HG03571 (cell line): ENCODE results near the gene CPEB2.

Experiments
- ATAC-seq: cut with Tn5 transposase; IDR thresholded peaks from one replicate; pipeline ENCODE4 v1.9.1; 2021; ENCODE audit not compliant: unreplicated experiment

Gene CPEB2

GRCh38 chr4:15001869-15002658, at the start of gene CPEB2:
TSS of gene CPEB2 (plus strand) at chr4:15002481. CDS start at chr4:15002674, 193 bp downstream.
- ATAC-seq, result peak; percentile 55

GRCh38 chr4:14958436-14958835, 43.8 kb upstream of the CPEB2 start:
- ATAC-seq, result no peak

GRCh38 chr4:14961292-14961691, 41.0 kb upstream of the CPEB2 start:
- ATAC-seq, result no peak

- ATAC-seq, result no peak
Observed at GRCh38 chr4:14965071-14965470, 37.2 kb upstream of the CPEB2 start.

DNA sequence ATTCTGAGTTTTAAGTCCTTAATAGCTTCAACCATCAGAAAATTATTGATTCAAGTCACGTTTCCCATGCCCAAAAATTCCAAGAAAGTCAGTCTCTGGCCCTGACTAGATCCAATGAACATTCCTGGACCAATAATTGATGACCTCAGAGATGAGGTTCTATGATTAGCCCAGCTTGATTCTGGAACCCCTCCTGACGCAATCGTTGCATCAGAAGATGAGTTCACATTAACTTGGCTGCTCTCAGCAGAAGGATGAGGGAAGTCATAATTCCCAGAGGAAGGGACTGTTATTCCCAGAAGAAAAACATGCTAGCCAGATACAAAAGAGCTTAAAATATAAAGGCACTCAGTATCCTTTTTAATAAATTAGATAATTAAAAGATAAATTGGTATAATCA, 34.3 kb upstream of the CPEB2 start:
- ATAC-seq, result no peak

DNA sequence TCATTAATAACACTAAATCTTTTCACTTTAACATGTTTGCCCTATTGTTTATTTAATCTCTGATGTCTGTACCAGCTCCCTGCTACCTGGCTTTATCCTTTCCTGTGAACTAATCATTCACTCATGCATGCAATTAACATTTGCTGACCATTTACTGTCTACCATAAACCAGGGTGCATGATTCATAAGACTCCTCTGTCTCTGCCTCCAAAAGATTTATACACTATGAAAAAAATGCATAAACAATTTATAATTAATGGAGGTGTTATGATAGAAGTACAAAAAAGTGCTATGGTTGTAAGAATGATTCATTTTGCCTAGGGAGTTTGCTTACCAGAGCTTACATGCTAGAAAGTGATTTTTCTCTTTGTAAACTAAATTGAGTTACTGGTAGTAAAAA, 24.5 kb upstream of the CPEB2 start:
- no peak for ATAC-seq

DNA sequence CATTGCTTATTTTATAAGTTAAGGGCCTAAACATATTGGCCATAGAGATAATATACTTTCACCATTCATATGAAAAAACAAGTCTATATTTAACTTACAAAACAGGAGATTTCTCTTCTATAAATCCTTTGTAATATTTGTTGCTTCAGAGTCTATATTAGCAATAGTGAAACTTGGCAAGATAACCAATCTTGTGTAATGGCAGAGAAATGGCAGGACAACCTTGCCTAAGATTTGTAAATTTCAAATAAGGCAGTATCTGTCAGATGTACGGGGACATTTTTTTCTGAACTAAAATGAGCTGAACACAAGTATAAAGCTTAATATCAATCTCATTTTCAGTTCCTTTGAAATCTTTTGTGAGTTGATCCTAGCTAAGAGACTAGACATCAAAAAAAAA, 17.8 kb upstream of the CPEB2 start:
- no peak for ATAC-seq

DNA sequence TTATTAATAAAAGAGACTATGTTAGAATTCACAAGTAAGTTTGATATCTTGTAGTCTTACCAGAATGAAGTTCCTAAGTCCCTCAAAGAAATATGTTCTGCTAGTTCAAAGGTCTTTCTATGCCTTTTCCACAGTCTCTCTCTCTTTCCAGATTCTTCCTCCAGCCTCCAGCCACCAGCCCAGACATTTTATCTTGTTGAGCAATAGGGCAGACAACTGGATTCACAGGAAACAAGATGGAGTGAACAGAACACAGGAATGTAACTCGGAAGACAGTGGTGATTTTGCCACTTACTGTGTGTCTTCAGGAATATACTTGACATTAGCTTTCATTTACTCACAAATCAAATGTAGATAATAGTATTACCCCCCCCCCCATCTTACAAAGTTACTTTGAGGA, 17.1 kb upstream of the CPEB2 start:
- ATAC-seq, result no peak

GRCh38 chr4:14985843-14986242, 16.4 kb upstream of the CPEB2 start:
- ATAC-seq, result no peak

DNA sequence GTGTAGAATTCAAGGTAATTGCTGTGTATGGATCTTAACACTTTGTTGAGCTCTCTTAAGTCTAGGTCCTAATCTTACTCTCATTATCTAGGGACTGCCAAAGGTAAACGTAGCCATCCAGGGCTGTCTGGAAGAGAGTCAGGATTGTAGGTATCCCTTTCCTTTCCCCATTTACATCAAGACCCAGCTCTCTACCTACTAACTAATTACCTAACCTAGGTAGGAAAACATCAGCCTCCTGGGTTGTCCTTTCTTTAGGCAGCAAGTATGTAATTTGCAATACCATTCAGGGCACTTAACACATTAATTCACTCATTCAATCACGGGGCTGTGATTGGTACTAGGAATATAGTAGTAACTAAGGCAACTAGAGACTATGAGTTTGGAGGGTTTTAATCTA, 15.2 kb upstream of the CPEB2 start:
- no peak for ATAC-seq

GRCh38 chr4:14990484-14990883, 11.8 kb upstream of the CPEB2 start:
- no peak for ATAC-seq

DNA sequence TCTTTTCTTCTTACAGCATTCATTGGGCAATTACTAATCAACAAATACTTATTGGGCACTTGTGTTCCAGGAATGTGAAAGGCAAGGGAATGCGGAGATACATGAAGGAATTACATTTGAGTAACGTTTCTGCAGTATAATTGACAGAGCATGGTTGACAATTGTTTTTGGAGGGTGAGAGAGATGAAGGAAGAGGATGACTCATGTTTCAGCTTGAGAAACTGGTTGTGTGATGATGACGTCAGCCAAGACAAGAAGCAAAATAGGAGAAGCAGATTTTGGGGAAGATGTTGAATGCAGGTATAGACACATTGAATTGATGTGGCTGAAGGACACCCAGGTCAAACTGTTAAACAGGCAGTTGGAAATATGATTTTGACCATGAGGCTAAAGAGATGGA, 8.0 kb upstream of the CPEB2 start:
- ATAC-seq, result no peak

DNA sequence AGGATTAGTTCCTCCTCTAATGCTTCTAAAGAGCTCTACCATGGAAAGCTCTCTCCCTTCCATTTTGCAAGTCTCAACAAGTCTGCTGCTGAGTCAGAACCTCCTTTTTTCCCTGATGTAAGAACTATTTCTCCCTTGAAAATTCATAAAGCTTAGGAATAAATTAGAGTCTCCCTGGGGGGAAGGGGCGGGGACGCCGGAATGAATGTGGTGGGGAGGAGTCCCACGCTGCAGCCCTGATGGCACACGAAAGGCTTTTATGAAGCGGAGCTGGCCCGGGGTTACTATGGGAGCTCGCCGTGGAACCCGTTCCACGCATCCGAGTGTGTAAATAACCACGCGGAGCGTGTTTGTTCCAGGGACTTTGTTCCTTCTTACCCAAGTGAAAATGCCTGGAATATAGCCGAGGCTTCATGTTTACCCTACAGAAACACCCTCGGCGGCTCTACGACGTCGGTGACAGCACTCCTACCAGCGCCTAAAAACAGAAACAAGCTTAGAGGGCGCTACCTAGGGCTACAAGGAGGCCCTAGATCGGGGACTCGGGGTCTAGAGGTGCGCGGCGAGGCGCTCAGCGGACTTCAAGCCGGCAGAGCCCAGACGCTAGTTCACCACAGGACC, 923 bp upstream of the CPEB2 start:
- ATAC-seq, result peak; percentile 19

DNA sequence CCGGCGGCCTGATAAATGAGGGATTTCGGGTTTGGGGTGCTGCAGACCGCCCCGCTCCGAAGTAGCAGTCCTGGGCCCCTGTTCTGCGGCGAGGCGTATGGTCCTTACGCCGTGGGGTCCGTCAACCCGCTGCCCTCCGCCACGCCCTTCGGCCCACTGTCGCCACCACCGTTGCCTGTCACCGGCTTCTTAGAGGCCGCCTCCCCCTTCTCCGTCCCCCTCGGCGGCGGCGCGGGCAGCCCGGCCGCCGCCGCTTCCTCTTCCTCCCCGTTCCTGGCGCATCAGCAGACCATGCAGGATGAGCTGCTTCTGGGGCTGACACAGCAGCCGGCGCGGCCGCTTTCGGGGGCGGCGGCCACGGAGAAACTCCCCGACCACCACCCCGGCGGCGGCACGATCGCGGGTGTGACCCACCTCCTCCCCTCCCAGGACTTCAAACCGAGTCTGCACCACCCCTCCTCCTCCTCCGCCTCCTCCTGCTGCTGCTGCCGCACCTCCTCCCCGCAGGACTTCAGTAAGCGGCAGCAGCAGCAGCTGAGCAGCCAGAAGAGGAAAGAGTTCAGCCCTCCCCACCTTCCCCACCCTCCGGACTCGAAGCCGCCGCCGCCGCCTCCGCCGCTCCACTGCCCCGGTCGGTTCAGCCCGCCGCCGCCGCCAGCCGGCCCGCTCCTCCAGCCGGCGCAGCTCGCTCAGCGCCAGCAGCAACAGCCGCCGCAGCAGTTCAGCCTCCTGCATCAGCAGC, 549 bp downstream of the CPEB2 start:
- peak; percentile 21 for ATAC-seq

- peak; percentile 11 for ATAC-seq
Observed at GRCh38 chr4:15003401-15003890, 1.2 kb downstream of the CPEB2 start.

DNA sequence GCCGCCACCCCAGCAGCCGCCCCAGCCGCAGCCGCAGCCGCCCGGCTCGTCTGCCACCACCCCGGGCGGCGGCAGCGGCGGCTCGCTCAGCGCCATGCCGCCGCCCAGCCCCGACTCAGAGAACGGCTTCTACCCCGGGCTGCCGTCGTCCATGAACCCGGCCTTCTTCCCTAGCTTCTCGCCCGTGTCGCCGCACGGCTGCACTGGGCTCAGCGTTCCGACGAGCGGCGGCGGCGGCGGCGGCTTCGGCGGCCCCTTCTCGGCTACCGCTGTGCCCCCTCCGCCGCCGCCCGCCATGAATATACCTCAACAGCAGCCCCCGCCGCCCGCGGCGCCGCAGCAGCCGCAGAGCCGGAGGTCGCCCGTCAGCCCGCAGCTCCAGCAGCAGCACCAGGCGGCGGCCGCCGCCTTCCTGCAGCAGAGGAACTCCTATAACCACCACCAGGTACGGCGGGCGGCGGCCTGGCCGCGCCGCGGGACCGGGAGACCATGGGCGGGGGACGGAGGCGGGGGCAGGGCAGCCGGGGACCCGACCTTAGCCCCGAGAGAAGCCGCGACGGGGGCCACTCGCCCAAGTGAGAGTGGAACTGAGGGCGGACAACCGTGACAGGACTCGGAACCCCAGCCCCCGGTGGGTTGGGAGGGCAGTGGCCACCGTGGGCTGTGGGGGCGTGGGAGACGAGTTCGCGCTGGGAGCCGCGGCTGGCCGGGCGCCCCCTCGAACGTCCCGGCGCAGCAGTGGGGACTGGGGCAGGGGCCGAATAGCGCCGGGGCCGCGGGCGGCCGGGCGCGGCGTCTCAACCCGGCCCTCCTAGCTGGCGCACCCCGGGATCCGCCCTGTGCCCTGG, 1.8 kb downstream of the CPEB2 start:
- peak; percentile 0 for ATAC-seq

DNA sequence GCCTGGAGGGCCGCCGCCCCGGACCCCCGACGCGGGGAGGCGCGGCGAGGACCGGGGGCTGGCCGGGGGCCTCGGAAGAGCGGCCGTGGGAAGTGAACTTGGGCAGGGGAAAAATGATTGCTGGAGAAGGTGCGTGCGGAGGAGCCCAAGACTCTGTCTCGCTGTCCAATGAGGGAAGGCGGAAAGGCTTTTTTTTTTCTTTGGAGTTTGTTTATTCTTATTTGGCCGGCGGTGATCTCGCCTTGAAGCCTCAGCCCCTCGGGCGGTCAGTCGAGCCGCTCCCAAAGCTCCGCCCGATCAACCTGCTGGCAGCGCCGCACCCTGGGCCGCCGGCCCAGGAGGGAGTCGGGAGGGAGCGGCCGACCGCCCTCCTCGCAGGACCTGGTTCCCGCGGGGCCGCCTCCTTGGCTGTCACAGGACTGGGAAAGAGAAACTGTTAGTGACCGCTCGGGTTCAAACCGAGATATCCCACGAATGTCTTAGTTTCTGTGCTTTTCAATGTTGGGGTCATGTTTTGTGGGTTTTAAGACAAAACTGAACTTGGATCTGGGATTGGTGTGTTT, 2.5 kb downstream of the CPEB2 start:
- ATAC-seq, result no peak

- ATAC-seq, result no peak
Observed at GRCh38 chr4:15005474-15006115, 3.3 kb downstream of the CPEB2 start.

- ATAC-seq, result no peak
Observed at GRCh38 chr4:15006416-15007024, 4.2 kb downstream of the CPEB2 start.

DNA sequence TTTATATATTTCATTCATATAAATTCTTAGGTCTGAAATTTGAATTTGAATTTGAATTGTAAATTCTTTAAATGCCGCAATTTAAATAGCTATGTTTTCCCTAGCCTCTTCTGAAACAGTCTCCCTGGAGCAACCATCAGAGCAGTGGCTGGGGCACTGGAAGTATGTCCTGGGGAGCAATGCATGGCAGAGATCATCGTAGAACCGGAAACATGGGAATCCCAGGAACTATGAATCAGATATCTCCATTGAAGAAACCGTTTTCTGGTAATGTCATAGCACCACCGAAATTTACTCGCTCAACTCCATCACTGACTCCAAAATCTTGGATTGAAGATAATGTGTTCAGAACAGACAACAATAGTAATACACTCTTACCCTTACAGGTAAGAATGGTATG, 4.9 kb downstream of the CPEB2 start:
- ATAC-seq, result no peak
